Stomach smooth muscle (tissue), 2 donors: ENCODE measurements around the gene C16orf74.
A peak's percentile ranks its signal among the peaks of the same experiment; 100 is the strongest.

Source experiments
- H3K27ac ChIP-seq: one replicate; pipeline ENCODE4 v1.7.0; 2013; ENCODE audit warnings: mild to moderate bottlenecking, low read length, inconsistent platforms
- H3K27me3 ChIP-seq, 2 donors: one replicate each; pipeline ENCODE4 v1.7.0; 2013; ENCODE audit warnings: low read length in 2 of 2; ENCODE audit not compliant: insufficient read depth in 2 of 2, control insufficient read depth in 1 of 2
- H3K36me3 ChIP-seq, 2 donors: one replicate each; pipeline ENCODE4 v1.7.0; 2013; ENCODE audit warnings: low read length in 2 of 2; ENCODE audit not compliant: control insufficient read depth in 2 of 2, insufficient read depth in 2 of 2
- H3K4me1 ChIP-seq: one replicate; pipeline ENCODE4 v1.7.0; 2013; ENCODE audit warnings: low read length; ENCODE audit not compliant: control insufficient read depth, insufficient read depth
- H3K4me3 ChIP-seq, 2 donors: one replicate each; pipeline ENCODE4 v1.7.0; 2013; ENCODE audit warnings: low read length in 2 of 2
- H3K9ac ChIP-seq, 2 donors: one replicate each; pipeline ENCODE4 v1.7.0; 2013; ENCODE audit warnings: low read length in 2 of 2, mild to moderate bottlenecking in 1 of 2
- H3K9me3 ChIP-seq, 2 donors: one replicate each; pipeline ENCODE4 v1.7.0; 2013; ENCODE audit warnings: low read length in 2 of 2; ENCODE audit not compliant: control insufficient read depth in 2 of 2
- donor health status: healthy.
- donor health status: Pancreatic carcinoma.

Gene C16orf74

GRCh38 chr16:85759136-85759535 lies 8.2 kb upstream of the C16orf74 start:
- Histone ChIP-seq H3K27ac (no peak overlapping the region), H3K9me3 (no peaks in the 10 kb centered on the region), H3K4me1 (no peaks in the 10 kb centered on the region), H3K9ac (no peak overlapping the region), H3K36me3 (no peaks in the 10 kb centered on the region), H3K4me3 (no peak overlapping the region), H3K27me3 (no peaks in the 10 kb centered on the region)

- H3K27me3 ChIP-seq: no peaks in the 10 kb centered on the region
- H3K9me3 ChIP-seq: no peaks in the 10 kb centered on the region
- no peak overlapping the region for H3K4me3 ChIP-seq
- H3K4me1 ChIP-seq: peaks cover 14% of the 10 kb centered on the region
- H3K9ac ChIP-seq: no peak overlapping the region
- H3K36me3 ChIP-seq: no peaks in the 10 kb centered on the region
- no peak overlapping the region for H3K27ac ChIP-seq
These were observed 6.5 kb upstream of the C16orf74 start for GRCh38 chr16:85757341-85757822.

- no peak overlapping the region for H3K27ac ChIP-seq
- no peaks in the 10 kb centered on the region for H3K36me3 ChIP-seq
- H3K27me3 ChIP-seq: peaks cover 0 to 3% of the 10 kb centered on the region in 2 donors
- H3K9ac ChIP-seq: no peak overlapping the region
- no peak overlapping the region for H3K4me3 ChIP-seq
- no peaks in the 10 kb centered on the region for H3K9me3 ChIP-seq
- H3K4me1 ChIP-seq: peaks cover 25% of the 10 kb centered on the region
These were observed 5.3 kb upstream of the C16orf74 start for GRCh38 chr16:85755929-85756768.

GRCh38 chr16:85754413-85754812 lies 3.5 kb upstream of the C16orf74 start:
- no peak overlapping the region for H3K9ac ChIP-seq
- H3K9me3 ChIP-seq: no peaks in the 10 kb centered on the region
- no peak overlapping the region for H3K4me3 ChIP-seq
- H3K36me3 ChIP-seq: no peaks in the 10 kb centered on the region
- peaks cover 0 to 7% of the 10 kb centered on the region in 2 donors for H3K27me3 ChIP-seq
- no peak overlapping the region for H3K27ac ChIP-seq
- H3K4me1 ChIP-seq: peaks cover 40% of the 10 kb centered on the region

GRCh38 chr16:85753976-85754375 lies 3.1 kb upstream of the C16orf74 start:
- Histone ChIP-seq H3K4me1 (peaks cover 40% of the 10 kb centered on the region), H3K27ac (no peak overlapping the region), H3K27me3 (peaks cover 0 to 7% of the 10 kb centered on the region in 2 donors), H3K36me3 (no peaks in the 10 kb centered on the region), H3K9ac (no peak overlapping the region), H3K9me3 (no peaks in the 10 kb centered on the region), H3K4me3 (no peak overlapping the region)

- H3K4me3 ChIP-seq: no peak overlapping the region
- H3K36me3 ChIP-seq: no peaks in the 10 kb centered on the region
- no peak overlapping the region for H3K27ac ChIP-seq
- H3K9me3 ChIP-seq: no peaks in the 10 kb centered on the region
- H3K9ac ChIP-seq: no peak overlapping the region
- peaks cover 40% of the 10 kb centered on the region for H3K4me1 ChIP-seq
- peaks cover 0 to 7% of the 10 kb centered on the region in 2 donors for H3K27me3 ChIP-seq
These were observed 2.7 kb upstream of the C16orf74 start for GRCh38 chr16:85753559-85753958.

- Histone ChIP-seq H3K36me3 (no peaks in the 10 kb centered on the region), H3K27me3 (peaks cover 0 to 7% of the 10 kb centered on the region in 2 donors), H3K4me3 (no peak overlapping the region), H3K4me1 (peaks cover 40% of the 10 kb centered on the region), H3K27ac (no peak overlapping the region), H3K9ac (no peak overlapping the region), H3K9me3 (no peaks in the 10 kb centered on the region)
These were observed 1.9 kb upstream of the C16orf74 start for GRCh38 chr16:85752511-85753420.

- H3K9ac ChIP-seq: no peak overlapping the region
- no peak overlapping the region for H3K27ac ChIP-seq
- no peak overlapping the region for H3K4me3 ChIP-seq
- H3K9me3 ChIP-seq: no peaks in the 10 kb centered on the region
- peaks cover 40% of the 10 kb centered on the region for H3K4me1 ChIP-seq
- no peaks in the 10 kb centered on the region for H3K36me3 ChIP-seq
- H3K27me3 ChIP-seq: peaks cover 0 to 7% of the 10 kb centered on the region in 2 donors
These were observed 1.0 kb upstream of the C16orf74 start for GRCh38 chr16:85751698-85752501.

- H3K27me3 ChIP-seq: peaks cover 0 to 7% of the 10 kb centered on the region in 2 donors
- H3K4me3 ChIP-seq: peak overlapping the region; percentile 63 to 69
- H3K9ac ChIP-seq: peak overlapping the region; percentile 21 to 33
- H3K27ac ChIP-seq: no peak overlapping the region
- no peaks in the 10 kb centered on the region for H3K9me3 ChIP-seq
- H3K36me3 ChIP-seq: no peaks in the 10 kb centered on the region
- H3K4me1 ChIP-seq: peaks cover 40% of the 10 kb centered on the region
These were observed 610 bp downstream of the C16orf74 start for GRCh38 chr16:85750146-85750826.

GRCh38 chr16:85749771-85750145 lies 1.1 kb downstream of the C16orf74 start:
- H3K36me3 ChIP-seq: no peaks in the 10 kb centered on the region
- no peak overlapping the region for H3K27ac ChIP-seq
- peak overlapping the region; percentile 63 to 69 for H3K4me3 ChIP-seq
- no peaks in the 10 kb centered on the region for H3K9me3 ChIP-seq
- H3K4me1 ChIP-seq: peaks cover 40% of the 10 kb centered on the region
- peak overlapping the region; percentile 21 to 33 for H3K9ac ChIP-seq
- H3K27me3 ChIP-seq: peaks cover 0 to 7% of the 10 kb centered on the region in 2 donors
